Ishikawa (cell line): ENCODE results near the gene ACAP2.

Experiments used
- CEBPB ChIP-seq: IDR thresholded peaks from 2 replicates; pipeline ENCODE4 v1.6.1; 2012
- CREB1 ChIP-seq: IDR thresholded peaks from 2 replicates; pipeline ENCODE4 v1.6.1; 2012; ENCODE audit warnings: low read depth
- EGR1 ChIP-seq: IDR thresholded peaks from 2 replicates; pipeline ENCODE4 v1.6.1; 2012
- EP300 ChIP-seq: IDR thresholded peaks from 2 replicates; pipeline ENCODE4 v1.6.1; 2012; ENCODE audit warnings: borderline replicate concordance
- FOXM1 ChIP-seq: IDR thresholded peaks from 2 replicates; pipeline ENCODE4 v1.6.1; 2012; ENCODE audit warnings: low read depth, borderline replicate concordance
- MAX ChIP-seq: IDR thresholded peaks from 2 replicates; pipeline ENCODE4 v1.6.1; 2012
- RAD21 ChIP-seq: IDR thresholded peaks from 2 replicates; pipeline ENCODE4 v1.6.1; 2012; ENCODE audit warnings: low read depth
- REST ChIP-seq: IDR thresholded peaks from 2 replicates; pipeline ENCODE4 v1.6.1; 2012; ENCODE audit warnings: low read depth, mild to moderate bottlenecking
- TAF1 ChIP-seq: IDR thresholded peaks from 2 replicates; pipeline ENCODE4 v1.6.1; 2012; ENCODE audit warnings: low read depth, mild to moderate bottlenecking
- TCF12 ChIP-seq: IDR thresholded peaks from 2 replicates; pipeline ENCODE4 v1.6.1; 2012; ENCODE audit warnings: low read depth
- TEAD4 ChIP-seq: IDR thresholded peaks from 2 replicates; pipeline ENCODE4 v1.6.1; 2012
- USF1 ChIP-seq: IDR thresholded peaks from 2 replicates; pipeline ENCODE4 v1.6.1; 2012
- YY1 ChIP-seq: IDR thresholded peaks from 2 replicates; pipeline ENCODE4 v1.6.1; 2012; ENCODE audit warnings: low read depth
- ZBTB7A ChIP-seq: IDR thresholded peaks from 2 replicates; pipeline ENCODE4 v1.6.1; 2012; ENCODE audit warnings: low read depth

Gene ACAP2

GRCh38 chr3:195258449-195259153 lies 184.2 kb downstream of the ACAP2 start:
- no peak for TF ChIP-seq USF1
- TF ChIP-seq RAD21: 0 out of 2 replicates have a peak, but pooled peaks have one; percentile 6

- TF ChIP-seq RAD21 (no peak), TEAD4 (no peak), EP300 (no peak), TCF12 (no peak), MAX (no peak), CREB1 (no peak), ZBTB7A (no peak), EGR1 (no peak)
These were observed 185.1 kb downstream of the ACAP2 start for GRCh38 chr3:195257454-195258448.

- no peak for TF ChIP-seq YY1
These were observed 186.0 kb downstream of the ACAP2 start for GRCh38 chr3:195256639-195257453.

- TF ChIP-seq REST (no peak), FOXM1 (no peak), YY1 (no peak), TAF1 (no peak), USF1 (no peak), TCF12 (no peak), RAD21 (no peak), MAX (no peak), CEBPB (no peak), ZBTB7A (no peak), CREB1 (no peak)
These were observed 187.0 kb downstream of the ACAP2 start for GRCh38 chr3:195255571-195256501.

GRCh38 chr3:195255176-195255500 lies 187.7 kb downstream of the ACAP2 start:
- TF ChIP-seq CEBPB (no peak), TEAD4 (no peak), FOXM1 (no peak), ZBTB7A (no peak), MAX (no peak), USF1 (no peak)

- TF ChIP-seq MAX: 0 out of 2 replicates have a peak, but pooled peaks have one; percentile 5
- TF ChIP-seq EGR1: no peak
These were observed 188.2 kb downstream of the ACAP2 start for GRCh38 chr3:195254454-195255175.
